GM12892 (cell line): ENCODE data around the gene COL4A4.

Source experiments
- DNase-seq: peaks from one replicate; pipeline ENCODE4 v3.0.0; 2011; ENCODE audit not compliant: insufficient read length
- FAIRE-seq: peaks from 2 replicates; lab custom pipeline; 2011; peaks lifted over from hg19 to GRCh38; lab: Jason Lieb, UNC
- POLR2A ChIP-seq: IDR thresholded peaks from 2 replicates; pipeline ENCODE4 v1.6.1; 2011; ENCODE audit warnings: low read depth, low read length, control low read depth
- POLR2AphosphoS5 ChIP-seq: IDR thresholded peaks from 2 replicates; pipeline ENCODE4 v1.6.1; 2011; ENCODE audit warnings: low read depth, low read length, control low read depth
- TAF1 ChIP-seq: IDR thresholded peaks from 2 replicates; pipeline ENCODE4 v1.6.1; 2011; ENCODE audit warnings: low read depth, mild to moderate bottlenecking, control low read depth, low read length, borderline replicate concordance

COL4A4 gene

DNA sequence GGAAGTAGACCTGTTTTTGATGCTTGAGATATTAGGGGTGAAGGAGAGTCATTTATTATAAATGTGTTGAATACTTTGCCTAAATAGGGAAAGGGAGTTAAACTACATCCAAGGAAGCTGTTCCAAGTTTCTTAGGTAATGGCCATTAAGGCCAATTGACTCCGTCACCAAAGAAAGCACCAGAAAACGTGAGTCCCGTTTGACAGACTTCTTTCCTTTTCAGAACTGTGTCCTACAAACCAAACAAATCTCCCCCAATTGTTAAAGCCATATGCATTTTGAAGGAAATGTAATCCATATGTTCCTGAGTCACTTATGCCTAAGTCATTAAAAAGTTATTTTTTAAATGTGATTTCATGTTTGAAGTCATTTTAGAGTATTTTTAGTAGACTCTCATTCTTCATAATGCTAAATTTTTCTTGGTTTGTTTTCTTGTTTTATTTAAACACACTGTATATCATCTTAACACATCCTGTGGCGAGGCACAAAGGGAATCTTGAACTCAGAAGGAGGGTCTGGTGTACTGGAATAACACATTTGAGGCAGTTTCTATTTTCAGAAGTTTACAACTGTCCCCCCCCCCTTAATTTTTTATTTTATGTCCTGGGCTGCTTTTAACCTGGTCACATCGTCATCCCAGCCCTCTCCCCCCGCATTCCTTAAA, 194.5 kb downstream of the COL4A4 start:
- FAIRE-seq = no peak
- TF ChIP-seq POLR2AphosphoS5 (no peak), TAF1 (no peak), POLR2A (no peak)
- no peak for DNase-seq

DNA sequence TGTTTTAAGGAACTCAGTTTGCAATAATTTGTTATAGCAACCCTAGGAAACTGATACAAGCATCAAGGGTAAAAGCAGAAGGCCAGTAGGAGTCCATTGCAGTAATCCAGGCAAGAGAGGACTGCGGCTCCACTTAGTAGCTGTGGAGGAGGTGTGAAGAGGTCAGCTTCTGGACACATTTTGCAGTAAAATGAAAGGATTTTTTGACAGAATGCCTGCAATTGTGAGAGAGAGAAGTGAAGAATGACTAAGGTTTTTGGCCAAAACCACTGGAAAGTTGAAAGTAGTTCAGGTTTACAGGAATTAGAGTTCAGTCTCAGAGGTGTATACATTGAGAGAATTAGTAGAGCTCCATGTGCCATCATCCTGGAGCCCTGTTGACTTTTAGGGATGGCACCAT, 198.6 kb downstream of the COL4A4 start:
- FAIRE-seq = no peak
- no peak for TF ChIP-seq TAF1
- TF ChIP-seq POLR2AphosphoS5 = no peak
- TF ChIP-seq POLR2A = no peak
- no peak for DNase-seq

DNA sequence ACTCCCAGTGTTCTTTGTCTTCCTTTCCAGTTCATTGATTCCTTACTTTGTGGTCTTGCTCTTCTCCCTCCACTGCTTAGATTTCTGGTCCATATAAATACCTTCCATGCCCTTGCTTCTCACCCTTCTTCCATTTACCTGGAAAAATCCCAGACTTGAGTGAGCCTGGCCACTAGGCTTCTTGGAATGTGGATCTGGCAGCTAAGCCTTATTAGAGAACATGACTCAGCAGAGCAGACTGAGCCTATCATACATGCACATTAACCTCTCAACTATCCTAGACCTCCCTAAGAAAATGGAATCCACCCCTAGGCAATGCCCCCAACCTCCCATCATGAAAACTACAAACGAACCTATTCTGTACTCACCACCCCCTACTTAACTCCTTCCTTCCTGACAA, 200.5 kb downstream of the COL4A4 start:
- DNase-seq (no peak), FAIRE-seq (no peak)

DNA sequence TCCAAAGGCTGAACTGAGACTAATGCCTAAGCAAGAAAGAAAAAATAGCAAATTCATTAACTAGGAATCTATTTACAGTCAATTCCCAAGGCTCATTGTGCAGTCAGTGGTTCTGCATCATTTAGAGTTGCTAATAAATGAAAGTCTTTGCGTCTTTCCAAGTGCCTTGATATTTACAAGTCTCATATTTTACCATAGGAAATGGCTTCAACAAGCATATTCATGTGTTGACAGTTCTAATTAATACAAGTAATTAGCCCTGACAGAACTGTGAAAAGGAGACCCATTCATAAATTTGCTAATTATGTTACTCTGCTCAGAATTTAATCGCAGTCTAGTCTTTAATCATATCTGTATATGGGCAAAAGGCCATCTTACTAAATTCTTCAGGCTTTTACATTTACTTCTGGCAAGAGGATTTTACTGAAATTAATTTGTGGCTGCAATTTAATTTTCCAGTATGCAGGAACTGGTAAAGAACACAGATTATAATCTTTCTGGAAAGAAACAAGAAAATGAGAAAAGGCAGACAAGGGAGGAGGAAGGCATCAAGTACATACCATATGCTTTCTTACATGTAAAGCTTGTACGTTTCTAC, 201.7 kb downstream of the COL4A4 start:
- DNase-seq = no peak
- TF ChIP-seq TAF1 = no peak
- no peak for TF ChIP-seq POLR2AphosphoS5
- TF ChIP-seq POLR2A = no peak
- FAIRE-seq = no peak

More for the DNA sequence above, 200.5 kb downstream of the COL4A4 start:
- no peak for TF ChIP-seq POLR2A
- TF ChIP-seq TAF1 = no peak
- no peak for TF ChIP-seq POLR2AphosphoS5

DNA sequence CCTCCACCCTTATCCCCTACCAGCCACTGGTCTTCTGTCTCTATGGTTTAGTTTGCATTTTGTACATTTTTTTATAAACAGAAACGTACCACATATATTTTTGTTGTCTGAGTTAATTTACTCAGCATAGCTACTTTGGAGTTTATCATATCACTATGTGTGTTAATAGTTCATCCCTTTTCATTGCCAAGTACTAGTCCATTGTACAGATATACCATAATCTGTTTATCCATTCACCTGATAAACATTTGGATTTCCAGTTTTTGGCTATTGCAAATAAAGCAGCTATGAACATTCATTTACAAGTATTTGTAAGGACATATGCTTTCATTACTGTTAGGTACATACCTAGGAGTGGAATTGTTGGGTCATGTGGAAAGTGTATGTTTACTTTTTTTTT, 204.6 kb downstream of the COL4A4 start:
- FAIRE-seq = peak; percentile 73
- TF ChIP-seq TAF1 (no peak), POLR2A (no peak), POLR2AphosphoS5 (no peak)
- DNase-seq = no peak

DNA sequence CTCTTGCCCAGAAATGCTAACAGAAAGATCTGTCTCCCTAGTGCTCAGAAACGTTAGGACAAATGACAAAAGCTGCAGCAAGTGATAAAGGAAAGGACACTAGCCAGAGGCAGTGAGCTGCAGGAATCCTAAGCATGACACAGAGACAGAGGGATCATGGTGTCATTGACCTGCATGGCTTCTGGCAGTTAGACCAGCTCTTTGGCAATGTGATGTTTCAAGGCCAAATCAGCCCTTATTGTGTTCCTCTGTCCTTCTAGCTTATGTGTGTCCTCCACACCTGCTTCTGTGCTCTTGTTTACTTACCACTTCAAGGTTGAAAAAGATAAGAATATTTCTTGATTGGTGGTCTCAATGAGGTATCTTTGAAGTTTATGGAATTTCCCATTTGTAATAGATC, 207.3 kb downstream of the COL4A4 start:
- FAIRE-seq = no peak
- DNase-seq = no peak
- TF ChIP-seq TAF1 (no peak), POLR2AphosphoS5 (no peak), POLR2A (no peak)

DNA sequence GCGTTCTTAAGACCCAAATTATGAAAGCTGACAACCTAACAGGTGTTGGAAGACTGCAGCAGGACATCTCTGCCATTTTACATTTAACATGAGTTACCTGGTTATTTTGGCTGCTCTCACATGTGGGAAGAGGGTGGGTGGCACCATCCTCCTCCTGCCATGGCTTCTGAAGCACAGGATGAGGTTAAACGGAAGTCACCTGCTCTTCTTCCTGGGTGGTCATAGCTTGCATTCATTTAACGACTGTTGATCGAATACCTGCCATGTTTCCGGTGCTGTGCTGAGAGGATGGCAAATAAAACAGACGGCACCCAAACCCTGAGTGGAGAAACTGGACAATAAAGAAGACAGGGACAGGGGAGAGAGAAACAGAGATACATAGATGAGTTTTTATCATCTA, 210.2 kb downstream of the COL4A4 start:
- TF ChIP-seq POLR2A (no peak), TAF1 (no peak)
- DNase-seq (no peak), FAIRE-seq (no peak)

DNA sequence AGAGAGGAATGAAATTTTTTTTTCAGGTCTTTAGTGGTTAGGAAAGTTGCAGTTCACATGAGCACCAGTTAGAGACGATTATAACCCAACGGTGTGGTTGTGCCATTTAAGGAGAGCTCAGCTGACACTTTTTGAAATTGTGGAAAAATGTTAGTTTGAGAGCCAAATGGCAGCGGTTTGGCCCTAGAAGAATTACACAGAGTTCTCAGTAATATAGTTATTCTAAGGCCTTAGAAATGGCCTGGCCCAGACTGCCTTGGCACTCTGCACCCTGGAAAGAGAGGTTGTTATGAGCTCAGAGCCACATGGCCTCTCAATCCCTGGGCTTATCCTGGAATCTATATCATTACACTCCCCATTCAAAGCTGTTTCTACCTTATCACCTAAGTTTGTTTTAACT, 210.8 kb downstream of the COL4A4 start:
- no peak for FAIRE-seq
- no peak for DNase-seq

More for the DNA sequence above, 210.8 kb downstream of the COL4A4 start:
- TF ChIP-seq POLR2AphosphoS5 (no peak), TAF1 (no peak), POLR2A (no peak)
